ENCODE data around the gene FUT7.

FUT7 gene

DNA sequence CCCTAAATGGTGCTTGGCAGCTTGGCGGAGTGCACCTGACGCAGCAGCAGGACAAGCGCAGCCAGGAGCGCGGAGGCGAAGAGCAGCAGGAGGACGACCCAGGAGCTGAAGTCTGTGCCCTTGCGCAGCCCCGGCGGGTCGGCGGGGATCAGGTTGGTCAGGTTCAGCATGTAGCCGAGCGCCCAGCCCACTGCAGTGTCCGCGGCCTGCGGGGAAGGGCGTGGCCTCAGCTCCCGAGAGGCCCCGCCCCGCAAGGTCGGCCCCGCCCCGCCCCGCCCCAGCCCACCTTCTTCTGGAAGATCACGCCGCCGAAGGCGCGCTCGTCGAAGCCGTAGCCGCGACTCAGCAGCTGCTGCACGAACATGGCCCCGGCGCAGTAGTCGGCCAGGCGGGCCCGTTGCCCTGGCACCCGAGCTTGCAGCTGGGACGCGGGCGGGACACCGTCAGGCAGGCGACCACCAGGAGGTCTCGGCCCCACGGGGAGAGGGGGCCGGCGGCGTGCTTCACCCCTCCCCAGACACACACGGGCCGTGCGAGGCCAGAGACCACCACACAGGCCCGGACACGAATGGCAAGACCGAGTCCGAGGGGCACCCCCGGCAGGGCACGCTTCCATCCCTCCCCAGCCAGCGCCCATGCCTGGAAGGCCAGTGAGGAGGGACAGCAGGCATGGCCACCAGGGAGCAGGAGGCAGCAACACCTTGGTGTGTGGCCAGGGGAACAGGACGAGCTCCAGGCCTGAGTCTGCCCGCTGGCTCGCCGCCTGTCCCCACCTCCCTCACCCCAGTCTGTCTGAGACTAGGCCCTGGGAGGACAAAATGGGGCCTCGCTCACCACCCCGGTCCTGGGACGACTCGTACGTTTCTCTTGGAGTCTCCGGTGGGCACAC lies 17.0 kb upstream of the FUT7 start:
- Histone ChIP-seq H3K9ac (ENCODE audit: low read length) (no peak overlapping the region), H3K9me2 (replicated peaks; ENCODE audit: insufficient read depth, low read length) (no peaks in the 10 kb centered on the region), H3F3A (ENCODE audit: insufficient read depth) (no peaks in the 10 kb centered on the region), H2AFZ (ENCODE audit: low read depth, low read length, severe bottlenecking) (no peak overlapping the region), H3K4me3 (ENCODE audit: insufficient read depth, low read length, poor library complexity, severe bottlenecking) (no peak overlapping the region), H3K4me2 (ENCODE audit: low read depth, low read length, poor library complexity, severe bottlenecking) (no peak overlapping the region), H3K36me3 (ENCODE audit: low read length) (no peaks in the 10 kb centered on the region), H3K27me3 (ENCODE audit: low read length) (no peaks in the 10 kb centered on the region), H3K27ac (ENCODE audit: low read depth, low read length) (no peak overlapping the region), H3K79me2 (ENCODE audit: insufficient read depth, low read length) (no peaks in the 10 kb centered on the region), H3K9me3 (ENCODE audit: insufficient read depth, low read length) (no peaks in the 10 kb centered on the region), H4K20me1 (ENCODE audit: low read depth, low read length) (no peaks in the 10 kb centered on the region)
- TF ChIP-seq, protein P1, sequence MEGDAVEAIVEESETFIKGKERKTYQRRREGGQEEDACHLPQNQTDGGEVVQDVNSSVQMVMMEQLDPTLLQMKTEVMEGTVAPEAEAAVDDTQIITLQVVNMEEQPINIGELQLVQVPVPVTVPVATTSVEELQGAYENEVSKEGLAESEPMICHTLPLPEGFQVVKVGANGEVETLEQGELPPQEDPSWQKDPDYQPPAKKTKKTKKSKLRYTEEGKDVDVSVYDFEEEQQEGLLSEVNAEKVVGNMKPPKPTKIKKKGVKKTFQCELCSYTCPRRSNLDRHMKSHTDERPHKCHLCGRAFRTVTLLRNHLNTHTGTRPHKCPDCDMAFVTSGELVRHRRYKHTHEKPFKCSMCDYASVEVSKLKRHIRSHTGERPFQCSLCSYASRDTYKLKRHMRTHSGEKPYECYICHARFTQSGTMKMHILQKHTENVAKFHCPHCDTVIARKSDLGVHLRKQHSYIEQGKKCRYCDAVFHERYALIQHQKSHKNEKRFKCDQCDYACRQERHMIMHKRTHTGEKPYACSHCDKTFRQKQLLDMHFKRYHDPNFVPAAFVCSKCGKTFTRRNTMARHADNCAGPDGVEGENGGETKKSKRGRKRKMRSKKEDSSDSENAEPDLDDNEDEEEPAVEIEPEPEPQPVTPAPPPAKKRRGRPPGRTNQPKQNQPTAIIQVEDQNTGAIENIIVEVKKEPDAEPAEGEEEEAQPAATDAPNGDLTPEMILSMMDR (IDR thresholded peaks at IDR 0.05; ENCODE audit: insufficient read depth, low read length, poor library complexity, severe bottlenecking): no peak
- TF ChIP-seq EZH2phosphoT487 (conservative IDR thresholded peaks at IDR 0.05; ENCODE audit: low read length): no peak

DNA sequence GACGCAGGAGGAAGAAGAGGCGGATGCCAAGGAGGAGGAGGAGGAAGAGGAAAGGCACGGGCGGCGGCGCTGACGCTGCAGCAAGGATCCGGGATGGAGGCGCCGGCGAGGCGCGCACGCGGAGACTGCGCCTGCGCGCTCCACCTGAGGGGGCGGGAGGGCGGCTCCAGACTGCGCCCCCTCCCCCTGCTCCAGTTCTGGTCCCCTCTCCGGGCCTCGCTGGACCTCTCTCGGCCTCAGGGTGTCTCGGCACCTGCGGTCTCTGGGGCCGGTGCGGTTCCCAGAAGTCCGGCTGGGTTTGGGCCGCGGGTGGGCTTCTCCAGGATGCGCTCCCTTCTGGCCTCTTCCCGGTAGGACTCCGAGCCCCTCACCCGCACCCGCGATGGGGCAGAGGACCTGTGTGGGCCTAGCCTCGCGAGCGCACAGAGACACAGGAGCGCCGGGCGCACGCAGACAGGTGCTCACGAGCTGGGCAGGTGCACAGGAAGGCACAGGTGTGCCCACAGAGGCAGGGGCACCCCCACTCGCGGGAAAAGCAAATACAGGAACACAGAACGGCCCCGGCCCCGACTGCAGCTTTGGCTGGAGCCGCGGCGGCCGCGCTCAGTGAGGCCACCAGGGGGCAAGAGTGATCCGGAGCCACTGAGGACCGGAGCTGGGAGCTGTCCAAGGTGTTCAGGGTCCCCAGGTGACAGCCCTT lies 14.3 kb upstream of the FUT7 start, which contains the start of gene NPDC1:
Gene NPDC1 (minus strand): TSS at position 90 of the 700 bp plus-strand sequence. CDS start 188 bp downstream, outside the sequence.
- Histone ChIP-seq H3K79me2 (ENCODE audit: insufficient read depth, low read length) (no peaks in the 10 kb centered on the region), H2AFZ (ENCODE audit: low read depth, low read length, severe bottlenecking) (no peak within 1 kb of the TSS), H3K27me3 (ENCODE audit: low read length) (no peaks in the 10 kb centered on the region), H3K9me2 (replicated peaks; ENCODE audit: insufficient read depth, low read length) (no peaks in the 10 kb centered on the region), H3K4me2 (ENCODE audit: low read depth, low read length, poor library complexity, severe bottlenecking) (peak within 1 kb of the TSS; percentile 18), H3K9ac (ENCODE audit: low read length) (no peak within 1 kb of the TSS), H3K9me3 (ENCODE audit: insufficient read depth, low read length) (no peaks in the 10 kb centered on the region), H3K4me3 (ENCODE audit: insufficient read depth, low read length, poor library complexity, severe bottlenecking) (no peak within 1 kb of the TSS), H3K36me3 (ENCODE audit: low read length) (no peaks in the 10 kb centered on the region), H3K27ac (ENCODE audit: low read depth, low read length) (no peak within 1 kb of the TSS), H3F3A (ENCODE audit: insufficient read depth) (no peaks in the 10 kb centered on the region), H4K20me1 (ENCODE audit: low read depth, low read length) (no peaks in the 10 kb centered on the region)
- TF ChIP-seq, protein P1 (IDR thresholded peaks at IDR 0.05; ENCODE audit: insufficient read depth, low read length, poor library complexity, severe bottlenecking): peak; percentile 68
- TF ChIP-seq EZH2phosphoT487 (conservative IDR thresholded peaks at IDR 0.05; ENCODE audit: low read length): 0 out of 2 replicates have a peak, but pooled peaks have one; percentile 78

DNA sequence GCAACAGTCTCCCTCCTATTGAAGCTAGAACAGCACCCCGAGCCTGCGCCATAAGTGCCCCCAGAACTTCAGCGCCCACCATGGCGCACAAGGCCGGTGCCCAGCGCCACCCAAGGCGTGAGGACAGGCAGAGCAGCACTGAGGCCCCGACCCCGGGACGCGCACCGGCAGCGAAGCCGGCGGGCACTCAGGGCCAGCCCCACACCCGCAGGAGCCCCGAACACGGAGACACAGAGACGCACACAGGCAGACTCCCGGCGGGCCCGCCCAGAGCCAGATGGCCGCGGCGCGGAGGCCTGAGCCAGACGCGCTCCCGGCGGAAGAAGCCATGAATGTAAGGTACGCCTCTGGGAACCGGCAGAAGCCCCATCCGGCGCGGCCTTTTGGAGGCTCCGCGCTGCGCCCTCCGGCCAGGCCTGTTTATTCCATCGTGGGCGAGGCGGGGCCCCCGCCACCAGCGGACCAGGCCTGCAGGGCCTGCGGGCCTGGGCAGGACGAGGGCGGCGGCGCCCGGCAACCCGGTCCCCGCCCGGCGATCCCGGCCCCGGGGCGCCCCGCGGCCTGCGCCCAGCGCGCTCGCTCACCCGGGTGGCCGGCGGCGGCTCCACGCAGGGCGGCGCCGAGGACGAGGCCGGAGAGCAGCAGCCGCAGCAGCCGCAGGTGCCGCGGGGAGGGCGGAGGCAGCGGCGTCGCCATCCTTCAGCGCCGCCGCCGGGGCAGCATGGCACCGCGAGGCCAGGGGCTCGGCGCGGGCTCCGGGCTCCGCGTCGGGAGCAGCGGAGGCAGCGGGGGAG lies 13.6 kb upstream of the FUT7 start:
- peak overlapping the region; percentile 18 for H3K4me2 ChIP-seq (ENCODE audit: low read depth, low read length, poor library complexity, severe bottlenecking)
- no peaks in the 10 kb centered on the region for H4K20me1 ChIP-seq (ENCODE audit: low read depth, low read length)
- no peaks in the 10 kb centered on the region for H3K27me3 ChIP-seq (ENCODE audit: low read length)
- no peaks in the 10 kb centered on the region for H3F3A ChIP-seq (ENCODE audit: insufficient read depth)
- no peaks in the 10 kb centered on the region for H3K79me2 ChIP-seq (ENCODE audit: insufficient read depth, low read length)
- H3K27ac ChIP-seq (ENCODE audit: low read depth, low read length): no peak overlapping the region
- H3K4me3 ChIP-seq (ENCODE audit: insufficient read depth, low read length, poor library complexity, severe bottlenecking): no peak overlapping the region
- H3K9ac ChIP-seq (ENCODE audit: low read length): no peak overlapping the region
- H3K9me2 ChIP-seq (replicated peaks; ENCODE audit: insufficient read depth, low read length): no peaks in the 10 kb centered on the region
- TF ChIP-seq, protein P1 (IDR thresholded peaks at IDR 0.05; ENCODE audit: insufficient read depth, low read length, poor library complexity, severe bottlenecking): no peak
- 0 out of 2 replicates have a peak, but pooled peaks have one; percentile 82 for TF ChIP-seq EZH2phosphoT487 (conservative IDR thresholded peaks at IDR 0.05; ENCODE audit: low read length)
- no peaks in the 10 kb centered on the region for H3K9me3 ChIP-seq (ENCODE audit: insufficient read depth, low read length)
- H2AFZ ChIP-seq (ENCODE audit: low read depth, low read length, severe bottlenecking): no peak overlapping the region
- no peaks in the 10 kb centered on the region for H3K36me3 ChIP-seq (ENCODE audit: low read length)

Measured in SU-DHL-6 (cell line).